IMR-90 (cell line): ENCODE results near the gene CARD8. TPM values are rescaled to one million over a fixed set of nuclear protein-coding genes. Genes with fewer than 3 reads are reported as not detected.

Source experiments
- ATAC-seq: fragments of 200-7000 bp; cut with Tn5 transposase; 2 replicates; pipeline ENCODE4 v1.9.1; 2020; ENCODE audit warnings: low read depth, mild to moderate bottlenecking, moderate library complexity
- BruUV-seq: library from RNA; stranded (reverse); fragments of 400-500 nt; replicated peaks from 2 replicates; lab custom pipeline; 2021; lab: Mats Ljungman, UMichigan
- CTCF ChIA-PET: fragments of 300-600 bp; formaldehyde crosslinking; extraction: SDS; loops from one replicate; lab custom pipeline; 2021; ENCODE audit warnings: antibody characterized with exemption; lab: Yijun Ruan, JAX
- POLR2A ChIA-PET: fragments of 300-600 bp; sonication (Branson Sonifier 250); formaldehyde crosslinking; loops from one replicate; lab custom pipeline; 2022; ENCODE audit warnings: antibody characterized with exemption; ENCODE audit not compliant: unreplicated experiment; lab: Charles Lee
- DNase-seq: peaks from one replicate; pipeline ENCODE4 v3.0.0; 2013
- H2AFZ ChIP-seq: replicated peaks from 2 replicates; pipeline ENCODE3; 2013; ENCODE audit warnings: low read length, mild to moderate bottlenecking; ENCODE audit not compliant: poor library complexity
- H2AK5ac ChIP-seq: 2 replicates; pipeline ENCODE4 v1.6.1; 2013; ENCODE audit warnings: low read depth, low read length, inconsistent platforms
- H2AK9ac ChIP-seq: replicated peaks from 2 replicates; pipeline ENCODE3; 2013; ENCODE audit warnings: mild to moderate bottlenecking, low read depth, low read length, moderate library complexity; ENCODE audit not compliant: poor library complexity
- H2BK120ac ChIP-seq: 2 replicates; pipeline ENCODE4 v1.6.1; 2013; ENCODE audit warnings: low read depth, low read length, inconsistent platforms
- H2BK15ac ChIP-seq: 3 replicates; pipeline ENCODE4 v1.6.1; 2013; ENCODE audit warnings: low read depth, low read length, inconsistent platforms
- H2BK20ac ChIP-seq: 2 replicates; pipeline ENCODE4 v1.6.1; 2013; ENCODE audit warnings: low read depth, mild to moderate bottlenecking, inconsistent platforms, low read length, moderate library complexity
- H2BK5ac ChIP-seq: 2 replicates; pipeline ENCODE4 v1.6.1; 2013; ENCODE audit warnings: mild to moderate bottlenecking, low read depth, low read length, inconsistent platforms; ENCODE audit not compliant: poor library complexity, severe bottlenecking
- H3K14ac ChIP-seq: replicated peaks from 2 replicates; pipeline ENCODE4 v1.6.1; 2013; ENCODE audit warnings: low read depth, low read length, inconsistent platforms
- H3K18ac ChIP-seq: 2 replicates; pipeline ENCODE4 v1.6.1; 2013; ENCODE audit warnings: low read depth, low read length, control low read depth
- H3K23ac ChIP-seq: 2 replicates; pipeline ENCODE4 v1.6.1; 2013; ENCODE audit warnings: low read depth, low read length, inconsistent platforms
- H3K27ac ChIP-seq: 2 replicates; pipeline ENCODE4 v1.5.1; 2013; ENCODE audit warnings: mild to moderate bottlenecking, control low read depth, low read length; ENCODE audit not compliant: insufficient read depth
- H3K27me3 ChIP-seq: 2 replicates; pipeline ENCODE4 v1.6.1; 2013; ENCODE audit warnings: low read length; ENCODE audit not compliant: control insufficient read depth, insufficient read depth
- H3K36me3 ChIP-seq: 2 replicates; pipeline ENCODE4 v1.6.1; 2013; ENCODE audit warnings: low read length, mixed read lengths; ENCODE audit not compliant: control insufficient read depth, insufficient read depth
- H3K4ac ChIP-seq: 2 replicates; pipeline ENCODE4 v1.6.1; 2013; ENCODE audit warnings: low read depth, low read length, inconsistent platforms
- H3K4me1 ChIP-seq: 2 replicates; pipeline ENCODE4 v1.6.1; 2013; ENCODE audit warnings: low read length, mixed read lengths; ENCODE audit not compliant: control insufficient read depth, insufficient read depth
- H3K4me2 ChIP-seq: 2 replicates; pipeline ENCODE4 v1.6.1; 2013; ENCODE audit warnings: low read depth, mild to moderate bottlenecking, control low read depth, low read length, moderate library complexity
- H3K4me3 ChIP-seq: 2 replicates; pipeline ENCODE4 v1.5.1; 2013; ENCODE audit warnings: low read depth, mild to moderate bottlenecking, control low read depth, low read length, moderate library complexity; ENCODE audit not compliant: insufficient read depth
- H3K56ac ChIP-seq: 2 replicates; pipeline ENCODE4 v1.6.1; 2013; ENCODE audit warnings: low read length, inconsistent platforms; ENCODE audit not compliant: insufficient read depth; ENCODE audit errors: extremely low read depth
- H3K79me1 ChIP-seq, 2 experiments: 2 replicates each; pipeline ENCODE4 v1.6.1; 2013; ENCODE audit warnings: low read length in 2 of 2, inconsistent platforms in 1 of 2, low read depth in 1 of 2
- H3K9ac ChIP-seq: 2 replicates; pipeline ENCODE4 v1.6.1; 2013; ENCODE audit warnings: low read depth, low read length, control low read depth
- H3K9me1 ChIP-seq: 2 replicates; pipeline ENCODE4 v1.6.1; 2013; ENCODE audit warnings: low read length, inconsistent platforms; ENCODE audit not compliant: insufficient read depth
- H3K9me3 ChIP-seq: 2 replicates; pipeline ENCODE4 v1.6.1; 2013; ENCODE audit warnings: low read length; ENCODE audit not compliant: control insufficient read depth, insufficient read depth
- H4K20me1 ChIP-seq: 2 replicates; pipeline ENCODE4 v1.6.1; 2013; ENCODE audit warnings: low read length, inconsistent platforms; ENCODE audit not compliant: insufficient read depth
- H4K5ac ChIP-seq: 2 replicates; pipeline ENCODE4 v1.6.1; 2013; ENCODE audit warnings: mild to moderate bottlenecking, low read depth, low read length, control low read depth
- H4K8ac ChIP-seq, 2 experiments: 2 replicates each; pipeline ENCODE4 v1.6.1; 2013; ENCODE audit warnings: low read depth in 2 of 2, low read length in 2 of 2, control low read depth in 1 of 2, inconsistent platforms in 1 of 2
- H4K91ac ChIP-seq: 2 replicates; pipeline ENCODE4 v1.6.1; 2013; ENCODE audit warnings: low read depth, low read length, inconsistent platforms; ENCODE audit not compliant: insufficient read depth
- BHLHE40 ChIP-seq: fragments of 150-350 bp; IDR thresholded peaks from 2 replicates; pipeline ENCODE4 v1.6.1; 2016; ENCODE audit warnings: mild to moderate bottlenecking, low read depth, low read length
- CEBPB ChIP-seq: IDR thresholded peaks from 2 replicates; pipeline ENCODE4 v1.6.1; 2012; ENCODE audit warnings: low read depth, low read length, improper control_type of control experiment
- CHD1 ChIP-seq: IDR thresholded peaks from 2 replicates; pipeline ENCODE4 v1.6.1; 2012; ENCODE audit warnings: low read depth, low read length, improper control_type of control experiment
- CTCF ChIP-seq: conservative IDR thresholded peaks from 2 replicates; pipeline ENCODE4 v1.5.1; 2012; ENCODE audit warnings: mild to moderate bottlenecking, low read depth, low read length, improper control_type of control experiment
- FOS ChIP-seq: fragments of 150-350 bp; IDR thresholded peaks from 2 replicates; pipeline ENCODE4 v1.6.1; 2016; ENCODE audit warnings: low read depth, low read length
- MAFK ChIP-seq: IDR thresholded peaks from 2 replicates; pipeline ENCODE4 v1.6.1; 2012; ENCODE audit warnings: low read depth, low read length, improper control_type of control experiment
- MAZ ChIP-seq: IDR thresholded peaks from 2 replicates; pipeline ENCODE4 v1.6.1; 2012; ENCODE audit warnings: low read depth, mild to moderate bottlenecking, low read length, improper control_type of control experiment, moderate library complexity, borderline replicate concordance
- NFE2L2 ChIP-seq: fragments of 150-350 bp; IDR thresholded peaks from 2 replicates; pipeline ENCODE4 v1.6.1; 2016; ENCODE audit warnings: low read depth, mild to moderate bottlenecking, low read length
- POLR2A ChIP-seq: IDR thresholded peaks from 2 replicates; pipeline ENCODE4 v1.6.1; 2012; ENCODE audit warnings: mild to moderate bottlenecking, low read depth, low read length
- RAD21 ChIP-seq: IDR thresholded peaks from 2 replicates; pipeline ENCODE4 v1.6.1; 2012; ENCODE audit warnings: low read length, improper control_type of control experiment
- RCOR1 ChIP-seq: IDR thresholded peaks from 2 replicates; pipeline ENCODE4 v1.6.1; 2012; ENCODE audit warnings: mild to moderate bottlenecking, low read length, improper control_type of control experiment; ENCODE audit not compliant: insufficient replicate concordance
- RFX5 ChIP-seq: IDR thresholded peaks from 2 replicates; pipeline ENCODE4 v1.8.0; 2012; ENCODE audit warnings: low read depth, mild to moderate bottlenecking, low read length, moderate library complexity
- SMC3 ChIP-seq: fragments of 150-350 bp; IDR thresholded peaks from 2 replicates; pipeline ENCODE4 v1.6.1; 2016; ENCODE audit warnings: low read depth, mild to moderate bottlenecking, antibody characterized with exemption, low read length, moderate library complexity
- USF2 ChIP-seq: fragments of 150-350 bp; IDR thresholded peaks from 2 replicates; pipeline ENCODE4 v1.6.1; 2017; ENCODE audit warnings: mild to moderate bottlenecking, antibody characterized with exemption, low read length, low read depth
- WGBS, 2 experiments: methylation state at CpG; one replicate each; pipeline versions ENCODE4 v1.1.5 to v1.1.7; 2013; ENCODE audit warnings: missing lambda C conversion rate in 2 of 2; ENCODE audit not compliant: insufficient read length in 1 of 2; ENCODE audit errors: extremely low coverage in 2 of 2; 5-methylcytosine and 5-hydroxymethylcytosine counted together
- dilution Hi-C: fragments of 300-500 bp; cut with HindIII; formaldehyde crosslinking; loops from one replicate; pipeline ENCODE4 v1.14.3; 2018; ENCODE audit warnings: low sequenced_read_pairs; ENCODE audit not compliant: unreplicated experiment
- in situ Hi-C: fragments of 300-500 bp; cut with MboI; formaldehyde crosslinking; loops from 3 replicates; pipeline ENCODE4 v1.14.3; 2019; ENCODE audit warnings: low sequenced_read_pairs, inconsistent platforms, mixed read lengths
- intact Hi-C: fragments of 100-400 bp; cut with micrococcal nuclease; formaldehyde crosslinking; loops from 2 replicates; pipeline ENCODE4 v1.10.0; 2022
- polyA plus RNA-seq, 3 experiments: library from polyadenylated mRNA; depleted of rRNA; stranded (reverse); fragments of >200 nt; gene quantifications; 2 replicates each; pipeline ENCODE4 v1.2.3, GENCODE V29; 2012; ENCODE audit warnings: low replicate concordance in 1 of 3
- total RNA-seq: library from RNA; depleted of rRNA; stranded (reverse); fragments of >200 nt; gene quantifications from 2 replicates; pipeline ENCODE4 v1.2.3, GENCODE V29; 2012

Gene CARD8
- total and polyA plus RNA-seq, 2 of the 4 experiments (the other 2 are of a cell fraction), result 11.3 to 15.5 TPM

GRCh38 chr19:48196321-48196763 lies 59.4 kb downstream of the CARD8 start:
- in situ Hi-C loops, result no loop called here
- Histone ChIP-seq H3K4me1 (no peaks in the 10 kb centered on the region), H3K4ac (no peak overlapping the region), H2AK9ac (no peak overlapping the region), H3K14ac (no peak overlapping the region), H4K20me1 (peaks cover 4% of the 10 kb centered on the region; the same call in 1 of the 2 replicates), H3K9me3 (no peaks in the 10 kb centered on the region), H4K5ac (no peak overlapping the region), H3K4me2 (no peak overlapping the region), H3K18ac (no peak overlapping the region), H4K8ac (no peak overlapping the region), H3K23ac (no peak overlapping the region), H3K27ac (no peak overlapping the region), H3K27me3 (no peaks in the 10 kb centered on the region), H2BK15ac (no peak overlapping the region), H2BK5ac (no peak overlapping the region), H3K56ac (no peak overlapping the region), H2AFZ (no peak overlapping the region), H2AK5ac (no peak overlapping the region), H3K36me3 (no peaks in the 10 kb centered on the region), H2BK20ac (no peak overlapping the region), H3K79me1 (peaks cover 0 to 4% of the 10 kb centered on the region in 2 experiments; a peak in 2 of 4 replicates), H4K91ac (no peak overlapping the region), H3K4me3 (no peak overlapping the region), H2BK120ac (no peak overlapping the region), H3K9me1 (peaks cover 4% of the 10 kb centered on the region), H3K9ac (no peak overlapping the region)
- TF ChIP-seq POLR2A (no peak), RAD21 (no peak), USF2 (no peak), CTCF (no peak), CHD1 (no peak), NFE2L2 (no peak), MAZ (no peak), RFX5 (no peak), RCOR1 (no peak), MAFK (no peak), FOS (no peak), SMC3 (no peak), BHLHE40 (no peak), CEBPB (no peak)
- intact Hi-C loops, result no loop called here
- ATAC-seq (peak; percentile 16; the same call in 1 of the 2 replicates), DNase-seq (no peak)
- WGBS, 2 experiments, result 63% methylated on average over 13 of the region's 23 CpGs; no CpG with 5 or more reads in 1 of the 2 experiments
- POLR2A ChIA-PET, result interaction anchor here (0.7 kb wide), 1 partner anchor 48 kb away, joined by 7 read pairs; no protein-coding TSS in a partner anchor
- no TSS peak for BruUV-seq
- dilution Hi-C loops, result no loop called here
- CTCF ChIA-PET, result interaction anchor here (0.6 kb wide), 1 partner anchor 23 kb away, joined by 3 read pairs; no protein-coding TSS in a partner anchor
